Naive B cell (primary cell): ENCODE data around the gene STX8. TPM values are rescaled to one million over a fixed set of nuclear protein-coding genes. Genes with fewer than 3 reads are reported as not detected.

Experiments
- ATAC-seq, 2 donors: fragments of 150-1000 bp; cut with Tn5 transposase; 2 replicates each; pipeline ENCODE4 v1.10.0; 2021; ENCODE audit warnings: low read depth in 2 of 2, mild to moderate bottlenecking in 2 of 2, moderate library complexity in 2 of 2
- DNase-seq: peaks from one replicate; pipeline ENCODE4 v3.0.0; 2022
- H3K27ac Mint-ChIP-seq, 6 donors: one replicate each; pipeline ENCODE4 v1.8.0; 2020 to 2022; ENCODE audit warnings: mild to moderate bottlenecking in 6 of 6, mixed read lengths in 6 of 6, moderate library complexity in 5 of 6, inconsistent platforms in 2 of 6
- H3K27me3 Mint-ChIP-seq, 3 donors: one replicate each; pipeline ENCODE4 v1.8.0; 2021 to 2022; ENCODE audit warnings: mixed read lengths in 3 of 3, mild to moderate bottlenecking in 1 of 3
- H3K36me3 Mint-ChIP-seq, 2 donors: one replicate each; pipeline ENCODE4 v1.8.0; 2020 to 2022; ENCODE audit warnings: mixed read lengths in 2 of 2, inconsistent platforms in 1 of 2, mild to moderate bottlenecking in 1 of 2
- H3K4me1 Mint-ChIP-seq, 3 donors: one replicate each; pipeline ENCODE4 v1.8.0; 2020 to 2022; ENCODE audit warnings: mixed read lengths in 3 of 3, inconsistent platforms in 1 of 3, mild to moderate bottlenecking in 1 of 3, moderate library complexity in 1 of 3
- H3K4me3 Mint-ChIP-seq, 8 donors: one replicate each; pipeline ENCODE4 v1.8.0; 2020 to 2022; ENCODE audit warnings: mild to moderate bottlenecking in 8 of 8, mixed read lengths in 8 of 8, moderate library complexity in 8 of 8, inconsistent platforms in 2 of 8
- H3K9me3 Mint-ChIP-seq, 7 donors: one replicate each; pipeline ENCODE4 v1.8.0; 2020 to 2022; ENCODE audit warnings: mixed read lengths in 7 of 7, mild to moderate bottlenecking in 5 of 7, inconsistent platforms in 2 of 7, moderate library complexity in 1 of 7
- polyA plus RNA-seq, 6 donors: library from polyadenylated mRNA; unstranded; fragments of 300-500 nt; fragmentation: Illumina TruSeq; gene quantifications; one replicate each; pipeline ENCODE4 v1.2.3, GENCODE V29; 2021; ENCODE audit warnings: low read depth in 6 of 6

STX8 gene
- polyA plus RNA-seq, 6 donors from 2014 or later = 90.4 to 141 (median 107) TPM

GRCh38 chr17:9225305-9226101 is 350.1 kb downstream of the STX8 start:
- Mint-ChIP-seq H3K4me1 (no peaks in the 10 kb centered on the region), H3K9me3 (no peaks in the 10 kb centered on the region), H3K4me3 (no peak overlapping the region), H3K27me3 (peaks cover 0 to 5% (median 0%) of the 10 kb centered on the region in 3 donors), H3K36me3 (no peaks in the 10 kb centered on the region), H3K27ac (no peak overlapping the region)
- DNase-seq (no peak), ATAC-seq (no peak)

- Mint-ChIP-seq H3K9me3 (no peaks in the 10 kb centered on the region), H3K4me1 (no peaks in the 10 kb centered on the region), H3K36me3 (no peaks in the 10 kb centered on the region), H3K27ac (no peak overlapping the region), H3K4me3 (no peak overlapping the region), H3K27me3 (peaks cover 0 to 2% (median 0%) of the 10 kb centered on the region in 3 donors)
- ATAC-seq (no peak), DNase-seq (no peak)
These were observed 351.1 kb downstream of the STX8 start for GRCh38 chr17:9224485-9224884.

- ATAC-seq = no peak
These were observed 352.1 kb downstream of the STX8 start for GRCh38 chr17:9223531-9223930.

GRCh38 chr17:9221922-9222180 is 353.8 kb downstream of the STX8 start:
- H3K4me1 Mint-ChIP-seq = no peaks in the 10 kb centered on the region
- DNase-seq (no peak), ATAC-seq (no peak)
- H3K27me3 Mint-ChIP-seq = peaks cover 0 to 5% (median 0%) of the 10 kb centered on the region in 3 donors
- H3K9me3 Mint-ChIP-seq = peaks cover 0 to 12% (median 7%) of the 10 kb centered on the region in 7 donors
- no peak overlapping the region for H3K27ac Mint-ChIP-seq
- H3K4me3 Mint-ChIP-seq = no peak overlapping the region
- peaks cover 0 to 6% of the 10 kb centered on the region in 2 donors for H3K36me3 Mint-ChIP-seq

More at GRCh38 chr17:9223531-9223930, 352.1 kb downstream of the STX8 start:
- Mint-ChIP-seq H3K36me3 (no peaks in the 10 kb centered on the region), H3K27me3 (no peaks in the 10 kb centered on the region), H3K4me1 (no peaks in the 10 kb centered on the region), H3K4me3 (no peak overlapping the region), H3K9me3 (no peaks in the 10 kb centered on the region), H3K27ac (no peak overlapping the region)
- DNase-seq = no peak

GRCh38 chr17:9221147-9221921 is 354.3 kb downstream of the STX8 start:
- no peak overlapping the region for H3K4me3 Mint-ChIP-seq
- H3K27me3 Mint-ChIP-seq = peaks cover 0 to 5% (median 0%) of the 10 kb centered on the region in 3 donors
- H3K4me1 Mint-ChIP-seq = no peaks in the 10 kb centered on the region
- no peak for DNase-seq
- H3K36me3 Mint-ChIP-seq = peaks cover 2 to 11% of the 10 kb centered on the region in 2 donors
- H3K9me3 Mint-ChIP-seq = peaks cover 2 to 18% (median 12%) of the 10 kb centered on the region in 7 donors
- peak overlapping the region in 1 of 6 donors; percentile 25 for H3K27ac Mint-ChIP-seq
- no peak for ATAC-seq

- DNase-seq = no peak
- Mint-ChIP-seq H3K36me3 (peaks cover 10 to 18% of the 10 kb centered on the region in 2 donors), H3K27ac (peak overlapping the region in 1 of 6 donors; percentile 49), H3K9me3 (peaks cover 6 to 25% (median 20%) of the 10 kb centered on the region in 7 donors), H3K27me3 (peaks cover 0 to 5% (median 0%) of the 10 kb centered on the region in 3 donors), H3K4me1 (no peaks in the 10 kb centered on the region), H3K4me3 (no peak overlapping the region)
- ATAC-seq = no peak
These were observed 355.0 kb downstream of the STX8 start for GRCh38 chr17:9220398-9221146.

GRCh38 chr17:9219631-9220397 is 355.8 kb downstream of the STX8 start:
- Mint-ChIP-seq H3K36me3 (peaks cover 11 to 25% of the 10 kb centered on the region in 2 donors), H3K4me1 (no peaks in the 10 kb centered on the region), H3K4me3 (no peak overlapping the region), H3K27me3 (peaks cover 0 to 5% (median 0%) of the 10 kb centered on the region in 3 donors), H3K27ac (peak overlapping the region in 1 of 6 donors; percentile 49), H3K9me3 (peaks cover 10 to 33% (median 25%) of the 10 kb centered on the region in 7 donors)
- DNase-seq (no peak), ATAC-seq (no peak)

- ATAC-seq = no peak
- DNase-seq = no peak
- Mint-ChIP-seq H3K9me3 (peaks cover 10 to 40% (median 27%) of the 10 kb centered on the region in 7 donors), H3K4me1 (no peaks in the 10 kb centered on the region), H3K27me3 (peaks cover 0 to 5% (median 0%) of the 10 kb centered on the region in 3 donors), H3K36me3 (peaks cover 11 to 25% of the 10 kb centered on the region in 2 donors), H3K4me3 (peak overlapping the region in 1 of 8 donors; percentile 60), H3K27ac (no peak overlapping the region)
These were observed 356.7 kb downstream of the STX8 start for GRCh38 chr17:9218911-9219310.

GRCh38 chr17:9218064-9218635 is 357.5 kb downstream of the STX8 start:
- Mint-ChIP-seq H3K27ac (peak overlapping the region in 1 of 6 donors; percentile 29), H3K36me3 (peaks cover 11 to 25% of the 10 kb centered on the region in 2 donors), H3K4me3 (no peak overlapping the region), H3K4me1 (no peaks in the 10 kb centered on the region), H3K9me3 (peaks cover 10 to 40% (median 27%) of the 10 kb centered on the region in 7 donors), H3K27me3 (peaks cover 0 to 5% (median 0%) of the 10 kb centered on the region in 3 donors)
- ATAC-seq = no peak
- DNase-seq = no peak

GRCh38 chr17:9217151-9218056 is 358.2 kb downstream of the STX8 start:
- Mint-ChIP-seq H3K4me3 (no peak overlapping the region), H3K9me3 (peaks cover 10 to 40% (median 27%) of the 10 kb centered on the region in 7 donors), H3K27ac (peak overlapping the region in 1 of 6 donors; percentile 42), H3K36me3 (peaks cover 11 to 25% of the 10 kb centered on the region in 2 donors), H3K4me1 (no peaks in the 10 kb centered on the region), H3K27me3 (peaks cover 0 to 5% (median 0%) of the 10 kb centered on the region in 3 donors)
- no peak for DNase-seq
- ATAC-seq = no peak

GRCh38 chr17:9215465-9215864 is 360.2 kb downstream of the STX8 start:
- no peak for ATAC-seq
- no peaks in the 10 kb centered on the region for H3K4me1 Mint-ChIP-seq

GRCh38 chr17:9213303-9213640 is 362.3 kb downstream of the STX8 start:
- H3K36me3 Mint-ChIP-seq = peaks cover 11 to 25% of the 10 kb centered on the region in 2 donors
- ATAC-seq (no peak), DNase-seq (no peak)
- peaks cover 0 to 3% (median 0%) of the 10 kb centered on the region in 3 donors for H3K4me1 Mint-ChIP-seq
- peaks cover 10 to 40% (median 27%) of the 10 kb centered on the region in 7 donors for H3K9me3 Mint-ChIP-seq
- H3K27me3 Mint-ChIP-seq = peaks cover 0 to 5% (median 0%) of the 10 kb centered on the region in 3 donors
- H3K27ac Mint-ChIP-seq = no peak overlapping the region
- no peak overlapping the region for H3K4me3 Mint-ChIP-seq

More at GRCh38 chr17:9215465-9215864, 360.2 kb downstream of the STX8 start:
- H3K27ac Mint-ChIP-seq = no peak overlapping the region
- DNase-seq = no peak
- H3K4me3 Mint-ChIP-seq = no peak overlapping the region
- peaks cover 10 to 40% (median 27%) of the 10 kb centered on the region in 7 donors for H3K9me3 Mint-ChIP-seq
- H3K36me3 Mint-ChIP-seq = peaks cover 11 to 25% of the 10 kb centered on the region in 2 donors
- peaks cover 0 to 5% (median 0%) of the 10 kb centered on the region in 3 donors for H3K27me3 Mint-ChIP-seq
